Glutamatergic neuron (in vitro differentiated cells): Measurements from ENCODE around the gene WWTR1. TPM values are rescaled to one million over a fixed set of nuclear protein-coding genes. Genes with fewer than 3 reads are reported as not detected.

Experiments used
- DNase-seq: peaks from one replicate; pipeline ENCODE4 v3.0.0; 2022
- H3K27ac Mint-ChIP-seq: one replicate; pipeline ENCODE4 v1.8.0; 2020; ENCODE audit warnings: mild to moderate bottlenecking, mixed read lengths, inconsistent platforms; ENCODE audit not compliant: unreplicated experiment
- H3K27me3 Mint-ChIP-seq: one replicate; pipeline ENCODE4 v1.8.0; 2020; ENCODE audit warnings: mild to moderate bottlenecking, moderate library complexity, mixed read lengths, inconsistent platforms; ENCODE audit not compliant: unreplicated experiment
- H3K36me3 Mint-ChIP-seq: one replicate; pipeline ENCODE4 v1.8.0; 2020; ENCODE audit warnings: mild to moderate bottlenecking, mixed read lengths, inconsistent platforms; ENCODE audit not compliant: unreplicated experiment
- H3K4me1 Mint-ChIP-seq: one replicate; pipeline ENCODE4 v1.8.0; 2020; ENCODE audit warnings: mild to moderate bottlenecking, low read depth, mixed read lengths, inconsistent platforms; ENCODE audit not compliant: unreplicated experiment
- H3K4me3 Mint-ChIP-seq: one replicate; pipeline ENCODE4 v1.8.0; 2020; ENCODE audit warnings: mild to moderate bottlenecking, mixed read lengths, inconsistent platforms; ENCODE audit not compliant: unreplicated experiment
- H3K9me3 Mint-ChIP-seq: one replicate; pipeline ENCODE4 v1.8.0; 2020; ENCODE audit warnings: mild to moderate bottlenecking, moderate library complexity, mixed read lengths, inconsistent platforms; ENCODE audit not compliant: unreplicated experiment
- CTCF ChIP-seq: fragments of 200-600 bp; sonication (generic); IDR thresholded peaks from one replicate; pipeline ENCODE4 v1.5.0; 2021; ENCODE audit not compliant: partially characterized antibody, unreplicated experiment
- total RNA-seq: library from RNA; stranded (reverse); fragmentation: NEBNext Ultra II Directional; extraction: Animal tissue kit (Norgen Biotek cat#: 25700); gene quantifications from one replicate; pipeline ENCODE4 v1.2.1, GENCODE V29; 2021; ENCODE audit not compliant: unreplicated experiment

Gene WWTR1
- total RNA-seq, 1 donor from 2014 or later: 2.3 TPM

GRCh38 chr3:149507491-149508324 lies 150.1 kb downstream of the WWTR1 start:
- H3K27me3 Mint-ChIP-seq: peaks cover 3% of the 10 kb centered on the region
- no peak overlapping the region for H3K27ac Mint-ChIP-seq

GRCh38 chr3:149506965-149507364 lies 150.9 kb downstream of the WWTR1 start:
- Mint-ChIP-seq H3K27me3 (peaks cover 3% of the 10 kb centered on the region), H3K36me3 (no peaks in the 10 kb centered on the region), H3K4me3 (no peak overlapping the region), H3K9me3 (no peaks in the 10 kb centered on the region), H3K27ac (no peak overlapping the region), H3K4me1 (no peaks in the 10 kb centered on the region)
- TF ChIP-seq CTCF: no peak
- no peak for DNase-seq

More at GRCh38 chr3:149507491-149508324, 150.1 kb downstream of the WWTR1 start:
- no peak for DNase-seq
- no peak for TF ChIP-seq CTCF
- H3K9me3 Mint-ChIP-seq: no peaks in the 10 kb centered on the region
- H3K4me1 Mint-ChIP-seq: peaks cover 4% of the 10 kb centered on the region
- no peak overlapping the region for H3K4me3 Mint-ChIP-seq
- no peaks in the 10 kb centered on the region for H3K36me3 Mint-ChIP-seq

GRCh38 chr3:149506540-149506939 lies 151.3 kb downstream of the WWTR1 start:
- H3K36me3 Mint-ChIP-seq: no peaks in the 10 kb centered on the region
- no peak for DNase-seq
- no peak overlapping the region for H3K4me3 Mint-ChIP-seq
- peaks cover 3% of the 10 kb centered on the region for H3K27me3 Mint-ChIP-seq
- no peak for TF ChIP-seq CTCF
- H3K9me3 Mint-ChIP-seq: no peaks in the 10 kb centered on the region
- H3K4me1 Mint-ChIP-seq: no peaks in the 10 kb centered on the region
- H3K27ac Mint-ChIP-seq: no peak overlapping the region

GRCh38 chr3:149502438-149502837 lies 155.4 kb downstream of the WWTR1 start:
- Mint-ChIP-seq H3K27ac (no peak overlapping the region), H3K4me3 (no peak overlapping the region), H3K4me1 (peaks cover 4% of the 10 kb centered on the region), H3K36me3 (no peaks in the 10 kb centered on the region), H3K27me3 (peaks cover 3% of the 10 kb centered on the region), H3K9me3 (no peaks in the 10 kb centered on the region)
- DNase-seq: no peak
- no peak for TF ChIP-seq CTCF

- Mint-ChIP-seq H3K9me3 (no peaks in the 10 kb centered on the region), H3K4me1 (peaks cover 4% of the 10 kb centered on the region), H3K27me3 (peaks cover 3% of the 10 kb centered on the region), H3K27ac (no peak overlapping the region), H3K36me3 (no peaks in the 10 kb centered on the region), H3K4me3 (no peak overlapping the region)
- no peak for TF ChIP-seq CTCF
- DNase-seq: no peak
Measured at GRCh38 chr3:149501524-149501923, 156.3 kb downstream of the WWTR1 start.
